GM23338 (cell line): ENCODE data around the gene KLHL5. TPM values are rescaled to one million over a fixed set of nuclear protein-coding genes. Genes with fewer than 3 reads are reported as not detected.

ENCODE experiments used
- CREB1 ChIP-seq: fragments of 250-450 bp; sonication (Bioruptor Pico); IDR thresholded peaks from 2 replicates; pipeline ENCODE4 v1.5.0; 2020; ENCODE audit warnings: low read depth, mild to moderate bottlenecking, moderate library complexity
- EZH2phosphoT487 ChIP-seq: fragments of 200-600 bp; sonication (generic); IDR thresholded peaks from one replicate; pipeline ENCODE4 v1.8.1; 2018; ENCODE audit warnings: antibody characterized with exemption; ENCODE audit not compliant: unreplicated experiment
- JUNB ChIP-seq: IDR thresholded peaks from one replicate; pipeline ENCODE4 v1.6.1; 2016; ENCODE audit warnings: antibody characterized with exemption; ENCODE audit not compliant: unreplicated experiment
- NANOG ChIP-seq: IDR thresholded peaks from 2 replicates; pipeline ENCODE4 v1.6.1; 2016; ENCODE audit warnings: antibody characterized with exemption, borderline replicate concordance
- REST ChIP-seq: IDR thresholded peaks from one replicate; pipeline ENCODE4 v1.6.1; 2018; ENCODE audit warnings: antibody characterized with exemption; ENCODE audit not compliant: unreplicated experiment
- STAT1 ChIP-seq: IDR thresholded peaks from one replicate; pipeline ENCODE4 v1.6.1; 2016; ENCODE audit warnings: antibody characterized with exemption; ENCODE audit not compliant: unreplicated experiment
- ZNF114 ChIP-seq: fragments of 250-450 bp; sonication (Bioruptor Pico); IDR thresholded peaks from 2 replicates; pipeline ENCODE4 v1.5.0; 2020; ENCODE audit warnings: mild to moderate bottlenecking, moderate library complexity
- ZNF462 ChIP-seq: fragments of 250-450 bp; sonication (Bioruptor Pico); IDR thresholded peaks from 2 replicates; pipeline ENCODE4 v1.5.0; 2020; ENCODE audit warnings: mild to moderate bottlenecking, moderate library complexity
- polyA plus RNA-seq: library from polyadenylated mRNA; unstranded; fragments of >200 nt; fragmentation: Nextera tagmentation; extraction: Ambion mirVana; gene quantifications from 2 replicates; pipeline ENCODE4 v1.2.1, GENCODE V29; 2016
- total RNA-seq: library from RNA; depleted of rRNA; stranded (reverse); fragments of >200 nt; shearing (Covaris generic); gene quantifications from 2 replicates; pipeline ENCODE4 v1.2.3, GENCODE V29; 2014

The KLHL5 gene
- total and polyA plus RNA-seq, 2 experiments from 2014 or later = 9.4 to 24.5 TPM

GRCh38 chr4:39048311-39048710 is 13.7 kb upstream of the KLHL5 start (continued):
- TF ChIP-seq ZNF462 (CRISPR knock-in tag) (no peak), EZH2phosphoT487 (no peak), REST (no peak), JUNB (no peak), NANOG (no peak), CREB1 (CRISPR knock-in tag) (no peak), ZNF114 (CRISPR knock-in tag) (no peak), STAT1 (no peak)
